Liver (tissue), 9 donors: ENCODE measurements around the gene AATF. TPM values are rescaled to one million over a fixed set of nuclear protein-coding genes. Genes with fewer than 3 reads are reported as not detected.

Experiments
- DNase-seq: peaks from one replicate; pipeline ENCODE4 v3.0.0-alpha.2; 2017; ENCODE audit warnings: low spot score
- H3K27ac ChIP-seq, 2 donors: one replicate each; pipeline ENCODE4 v1.7.0; 2013; ENCODE audit warnings: inconsistent platforms in 2 of 2, low read length in 2 of 2, control low read depth in 1 of 2, low read depth in 1 of 2, mild to moderate bottlenecking in 1 of 2
- H3K27me3 ChIP-seq, 4 donors: one replicate each; pipeline versions ENCODE4 v1.6.1 to v1.7.0; 2013; ENCODE audit warnings: low read length in 3 of 4, inconsistent platforms in 1 of 4, mild to moderate bottlenecking in 1 of 4, moderate library complexity in 1 of 4; ENCODE audit not compliant: control insufficient read depth in 4 of 4, insufficient read depth in 4 of 4
- H3K36me3 ChIP-seq, 4 donors: one replicate each; pipeline versions ENCODE4 v1.6.1 to v1.7.0; 2013; ENCODE audit warnings: low read length in 3 of 4, mild to moderate bottlenecking in 3 of 4, low read depth in 1 of 4, moderate library complexity in 1 of 4; ENCODE audit not compliant: control insufficient read depth in 4 of 4, insufficient read depth in 3 of 4
- H3K4me1 ChIP-seq, 4 donors: one replicate each; pipeline versions ENCODE4 v1.6.1 to v1.7.0; 2013; ENCODE audit warnings: low read length in 3 of 4, mild to moderate bottlenecking in 3 of 4, moderate library complexity in 1 of 4; ENCODE audit not compliant: control insufficient read depth in 4 of 4, insufficient read depth in 4 of 4
- H3K4me3 ChIP-seq, 3 donors: one replicate each; pipeline versions ENCODE4 v1.6.1 to v1.7.0; 2013; ENCODE audit warnings: low read length in 3 of 3, control low read depth in 1 of 3, low read depth in 1 of 3, mild to moderate bottlenecking in 1 of 3
- H3K9ac ChIP-seq, 2 donors: one replicate each; pipeline ENCODE4 v1.7.0; 2013; ENCODE audit warnings: low read length in 2 of 2, mild to moderate bottlenecking in 2 of 2, moderate library complexity in 2 of 2, control low read depth in 1 of 2, low read depth in 1 of 2
- H3K9me3 ChIP-seq, 4 donors: one replicate each; pipeline versions ENCODE4 v1.6.1 to v1.7.0; 2013; ENCODE audit warnings: low read length in 3 of 4; ENCODE audit not compliant: control insufficient read depth in 4 of 4
- ATF3 ChIP-seq: IDR thresholded peaks from 2 replicates; pipeline ENCODE4 v1.6.1; 2016; ENCODE audit warnings: antibody characterized with exemption
- CTCF ChIP-seq: fragments of 150-350 bp; IDR thresholded peaks from 2 replicates; pipeline ENCODE4 v1.5.1; 2017; ENCODE audit warnings: improper control_type of control experiment, low read depth, low read length; ENCODE audit not compliant: missing input control
- FOXA2 ChIP-seq: IDR thresholded peaks from 2 replicates; pipeline ENCODE4 v1.6.1; 2016; ENCODE audit warnings: antibody characterized with exemption
- GABPA ChIP-seq, 2 donors: IDR thresholded peaks in 1 of 2; conservative IDR thresholded peaks in 1 of 2; 2 replicates each; pipeline ENCODE4 v1.6.1; 2016; ENCODE audit warnings: antibody characterized with exemption in 2 of 2, mild to moderate bottlenecking in 1 of 2, moderate library complexity in 1 of 2
- HNF4A ChIP-seq, 2 donors: conservative IDR thresholded peaks; 2 replicates each; pipeline ENCODE4 v1.6.1; 2016; ENCODE audit warnings: antibody characterized with exemption in 2 of 2, mild to moderate bottlenecking in 2 of 2
- HNF4G ChIP-seq: IDR thresholded peaks from 2 replicates; pipeline ENCODE4 v1.6.1; 2016; ENCODE audit warnings: antibody characterized with exemption
- JUND ChIP-seq, 2 donors: IDR thresholded peaks; 2 replicates each; pipeline ENCODE4 v1.6.1; 2016; ENCODE audit warnings: antibody characterized with exemption in 2 of 2
- RAD21 ChIP-seq, 2 donors: IDR thresholded peaks; 2 replicates each; pipeline ENCODE4 v1.6.1; 2016; ENCODE audit warnings: antibody characterized with exemption in 2 of 2, mild to moderate bottlenecking in 2 of 2
- RXRA ChIP-seq, 2 donors: IDR thresholded peaks; 2 replicates each; pipeline ENCODE4 v1.6.1; 2017 to 2018; ENCODE audit warnings: antibody characterized with exemption in 2 of 2, mild to moderate bottlenecking in 1 of 2
- SP1 ChIP-seq: IDR thresholded peaks from 2 replicates; pipeline ENCODE4 v1.6.1; 2018; ENCODE audit warnings: antibody characterized with exemption, mild to moderate bottlenecking
- TAF1 ChIP-seq: conservative IDR thresholded peaks from 2 replicates; pipeline ENCODE4 v1.6.1; 2016; ENCODE audit warnings: antibody characterized with exemption, mild to moderate bottlenecking
- YY1 ChIP-seq: IDR thresholded peaks from 2 replicates; pipeline ENCODE4 v1.6.1; 2016; ENCODE audit warnings: antibody characterized with exemption, mild to moderate bottlenecking
- ZBTB33 ChIP-seq: IDR thresholded peaks from 2 replicates; pipeline ENCODE4 v1.6.1; 2016; ENCODE audit warnings: antibody characterized with exemption
- WGBS: extraction: QIAGEN DNeasy Blood & Tissue Kit; methylation state at CpG from one replicate; pipeline ENCODE4 v1.1.7; 2013; 5-methylcytosine and 5-hydroxymethylcytosine counted together
- polyA plus RNA-seq, 2 donors: library from polyadenylated mRNA; stranded (reverse) in 1 of 2; unstranded in 1 of 2; fragments of 200-250 nt in 1 of 2; fragments of >200 nt in 1 of 2; fragmentation: Nextera tagmentation in 1 of 2; extraction: Ambion mirVana in 1 of 2; gene quantifications; one replicate each; pipeline versions ENCODE4 v1.2.1 to v1.2.3, GENCODE V29; 2013 to 2015
- total RNA-seq, 2 donors: library from RNA; depleted of rRNA; stranded (reverse); fragments of >200 nt; gene quantifications; one replicate each; pipeline ENCODE4 v1.2.3, GENCODE V29; 2014
- donor health status: healthy.
- donor health status: healthy.
- donor health status: healthy.
- donor health status: healthy.
- donor health status: healthy.

AATF gene
- total and polyA plus RNA-seq, 4 donors: 10.8 to 16.9 (median 13.4) TPM

GRCh38 chr17:36934144-36934691, 14.5 kb upstream of the AATF start:
- Histone ChIP-seq H3K9me3 (no peaks in the 10 kb centered on the region), H3K9ac (no peak overlapping the region), H3K4me3 (peak overlapping the region in 1 of 3 donors; percentile 9), H3K27me3 (peaks cover 3 to 54% (median 36%) of the 10 kb centered on the region in 4 donors), H3K36me3 (no peaks in the 10 kb centered on the region), H3K27ac (no peak overlapping the region), H3K4me1 (peaks cover 22 to 64% (median 28%) of the 10 kb centered on the region in 4 donors)
- TF ChIP-seq HNF4G: no peak
- no peak for TF ChIP-seq ATF3
- no peak for TF ChIP-seq FOXA2
- no peak for TF ChIP-seq JUND (IDR thresholded peaks at IDR 0.05)
- no peak for TF ChIP-seq YY1
- no peak for TF ChIP-seq CTCF
- no peak for TF ChIP-seq RXRA (IDR thresholded peaks at IDR 0.05)
- TF ChIP-seq ZBTB33: no peak
- no peak for TF ChIP-seq GABPA (IDR thresholded peaks at IDR 0.05 in 1 of 2, conservative IDR thresholded peaks at IDR 0.05 in 1 of 2)
- TF ChIP-seq HNF4A (conservative IDR thresholded peaks at IDR 0.05): no peak
- TF ChIP-seq SP1: no peak
- DNase-seq: no peak
- WGBS: 10% methylated on average over 26 of the region's 26 CpGs

GRCh38 chr17:36934692-36935630, 13.8 kb upstream of the AATF start:
- H3K36me3 ChIP-seq: no peaks in the 10 kb centered on the region
- H3K4me3 ChIP-seq: peak overlapping the region in 1 of 3 donors; percentile 9
- no peaks in the 10 kb centered on the region for H3K9me3 ChIP-seq
- 8% methylated on average over 79 of the region's 79 CpGs for WGBS
- H3K27me3 ChIP-seq: peaks cover 3 to 54% (median 40%) of the 10 kb centered on the region in 4 donors
- no peak for DNase-seq
- no peak for TF ChIP-seq TAF1
- no peak for TF ChIP-seq GABPA (IDR thresholded peaks at IDR 0.05 in 1 of 2, conservative IDR thresholded peaks at IDR 0.05 in 1 of 2)
- no peak for TF ChIP-seq CTCF
- TF ChIP-seq ATF3: no peak
- TF ChIP-seq SP1: no peak
- TF ChIP-seq YY1: no peak
- no peak for TF ChIP-seq FOXA2
- TF ChIP-seq RAD21 (IDR thresholded peaks at IDR 0.05): no peak
- no peak for TF ChIP-seq HNF4G
- no peak overlapping the region for H3K9ac ChIP-seq
- H3K4me1 ChIP-seq: peaks cover 22 to 64% (median 28%) of the 10 kb centered on the region in 4 donors
- H3K27ac ChIP-seq: no peak overlapping the region
